ENCODE data around the gene MYH10. TPM values are rescaled to one million over a fixed set of nuclear protein-coding genes. Genes with fewer than 3 reads are reported as not detected.

MYH10 gene
- total and polyA plus RNA-seq, 9 of the 15 experiments (the other 6 are each of a cell fraction or from before 2014, with no cell fraction given) = 16.3 to 95.3 (median 39.7) TPM

DNA sequence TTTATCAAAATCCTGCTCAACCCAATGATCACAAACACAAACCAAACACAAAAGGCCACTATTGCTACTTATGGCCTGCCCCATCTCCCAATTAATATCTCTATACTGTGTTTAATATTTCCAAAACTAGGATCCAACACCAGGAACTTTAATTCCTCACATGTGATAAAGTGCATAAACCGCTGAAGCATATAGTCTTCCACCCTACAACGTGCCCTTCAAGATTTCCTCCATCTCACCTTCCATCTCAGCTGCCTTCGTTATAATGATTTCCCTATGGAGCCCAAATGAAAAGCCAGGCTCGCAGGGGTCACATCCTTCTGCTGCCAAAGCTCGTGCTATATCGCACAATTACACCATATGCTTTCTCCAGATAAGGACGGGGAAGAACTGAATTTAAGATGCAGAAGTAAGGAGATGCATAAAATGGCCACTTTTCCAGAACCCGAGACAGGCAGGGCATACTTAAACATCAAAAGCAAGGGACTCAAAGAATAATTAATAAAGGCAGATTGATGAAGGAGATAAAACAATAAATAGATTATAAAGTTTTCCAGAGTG, 1.8 kb downstream of the MYH10 start (continued):
- TF ChIP-seq, protein P1, sequence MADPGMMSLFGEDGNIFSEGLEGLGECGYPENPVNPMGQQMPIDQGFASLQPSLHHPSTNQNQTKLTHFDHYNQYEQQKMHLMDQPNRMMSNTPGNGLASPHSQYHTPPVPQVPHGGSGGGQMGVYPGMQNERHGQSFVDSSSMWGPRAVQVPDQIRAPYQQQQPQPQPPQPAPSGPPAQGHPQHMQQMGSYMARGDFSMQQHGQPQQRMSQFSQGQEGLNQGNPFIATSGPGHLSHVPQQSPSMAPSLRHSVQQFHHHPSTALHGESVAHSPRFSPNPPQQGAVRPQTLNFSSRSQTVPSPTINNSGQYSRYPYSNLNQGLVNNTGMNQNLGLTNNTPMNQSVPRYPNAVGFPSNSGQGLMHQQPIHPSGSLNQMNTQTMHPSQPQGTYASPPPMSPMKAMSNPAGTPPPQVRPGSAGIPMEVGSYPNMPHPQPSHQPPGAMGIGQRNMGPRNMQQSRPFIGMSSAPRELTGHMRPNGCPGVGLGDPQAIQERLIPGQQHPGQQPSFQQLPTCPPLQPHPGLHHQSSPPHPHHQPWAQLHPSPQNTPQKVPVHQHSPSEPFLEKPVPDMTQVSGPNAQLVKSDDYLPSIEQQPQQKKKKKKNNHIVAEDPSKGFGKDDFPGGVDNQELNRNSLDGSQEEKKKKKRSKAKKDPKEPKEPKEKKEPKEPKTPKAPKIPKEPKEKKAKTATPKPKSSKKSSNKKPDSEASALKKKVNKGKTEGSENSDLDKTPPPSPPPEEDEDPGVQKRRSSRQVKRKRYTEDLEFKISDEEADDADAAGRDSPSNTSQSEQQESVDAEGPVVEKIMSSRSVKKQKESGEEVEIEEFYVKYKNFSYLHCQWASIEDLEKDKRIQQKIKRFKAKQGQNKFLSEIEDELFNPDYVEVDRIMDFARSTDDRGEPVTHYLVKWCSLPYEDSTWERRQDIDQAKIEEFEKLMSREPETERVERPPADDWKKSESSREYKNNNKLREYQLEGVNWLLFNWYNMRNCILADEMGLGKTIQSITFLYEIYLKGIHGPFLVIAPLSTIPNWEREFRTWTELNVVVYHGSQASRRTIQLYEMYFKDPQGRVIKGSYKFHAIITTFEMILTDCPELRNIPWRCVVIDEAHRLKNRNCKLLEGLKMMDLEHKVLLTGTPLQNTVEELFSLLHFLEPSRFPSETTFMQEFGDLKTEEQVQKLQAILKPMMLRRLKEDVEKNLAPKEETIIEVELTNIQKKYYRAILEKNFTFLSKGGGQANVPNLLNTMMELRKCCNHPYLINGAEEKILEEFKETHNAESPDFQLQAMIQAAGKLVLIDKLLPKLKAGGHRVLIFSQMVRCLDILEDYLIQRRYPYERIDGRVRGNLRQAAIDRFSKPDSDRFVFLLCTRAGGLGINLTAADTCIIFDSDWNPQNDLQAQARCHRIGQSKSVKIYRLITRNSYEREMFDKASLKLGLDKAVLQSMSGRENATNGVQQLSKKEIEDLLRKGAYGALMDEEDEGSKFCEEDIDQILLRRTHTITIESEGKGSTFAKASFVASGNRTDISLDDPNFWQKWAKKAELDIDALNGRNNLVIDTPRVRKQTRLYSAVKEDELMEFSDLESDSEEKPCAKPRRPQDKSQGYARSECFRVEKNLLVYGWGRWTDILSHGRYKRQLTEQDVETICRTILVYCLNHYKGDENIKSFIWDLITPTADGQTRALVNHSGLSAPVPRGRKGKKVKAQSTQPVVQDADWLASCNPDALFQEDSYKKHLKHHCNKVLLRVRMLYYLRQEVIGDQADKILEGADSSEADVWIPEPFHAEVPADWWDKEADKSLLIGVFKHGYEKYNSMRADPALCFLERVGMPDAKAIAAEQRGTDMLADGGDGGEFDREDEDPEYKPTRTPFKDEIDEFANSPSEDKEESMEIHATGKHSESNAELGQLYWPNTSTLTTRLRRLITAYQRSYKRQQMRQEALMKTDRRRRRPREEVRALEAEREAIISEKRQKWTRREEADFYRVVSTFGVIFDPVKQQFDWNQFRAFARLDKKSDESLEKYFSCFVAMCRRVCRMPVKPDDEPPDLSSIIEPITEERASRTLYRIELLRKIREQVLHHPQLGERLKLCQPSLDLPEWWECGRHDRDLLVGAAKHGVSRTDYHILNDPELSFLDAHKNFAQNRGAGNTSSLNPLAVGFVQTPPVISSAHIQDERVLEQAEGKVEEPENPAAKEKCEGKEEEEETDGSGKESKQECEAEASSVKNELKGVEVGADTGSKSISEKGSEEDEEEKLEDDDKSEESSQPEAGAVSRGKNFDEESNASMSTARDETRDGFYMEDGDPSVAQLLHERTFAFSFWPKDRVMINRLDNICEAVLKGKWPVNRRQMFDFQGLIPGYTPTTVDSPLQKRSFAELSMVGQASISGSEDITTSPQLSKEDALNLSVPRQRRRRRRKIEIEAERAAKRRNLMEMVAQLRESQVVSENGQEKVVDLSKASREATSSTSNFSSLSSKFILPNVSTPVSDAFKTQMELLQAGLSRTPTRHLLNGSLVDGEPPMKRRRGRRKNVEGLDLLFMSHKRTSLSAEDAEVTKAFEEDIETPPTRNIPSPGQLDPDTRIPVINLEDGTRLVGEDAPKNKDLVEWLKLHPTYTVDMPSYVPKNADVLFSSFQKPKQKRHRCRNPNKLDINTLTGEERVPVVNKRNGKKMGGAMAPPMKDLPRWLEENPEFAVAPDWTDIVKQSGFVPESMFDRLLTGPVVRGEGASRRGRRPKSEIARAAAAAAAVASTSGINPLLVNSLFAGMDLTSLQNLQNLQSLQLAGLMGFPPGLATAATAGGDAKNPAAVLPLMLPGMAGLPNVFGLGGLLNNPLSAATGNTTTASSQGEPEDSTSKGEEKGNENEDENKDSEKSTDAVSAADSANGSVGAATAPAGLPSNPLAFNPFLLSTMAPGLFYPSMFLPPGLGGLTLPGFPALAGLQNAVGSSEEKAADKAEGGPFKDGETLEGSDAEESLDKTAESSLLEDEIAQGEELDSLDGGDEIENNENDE (IDR thresholded peaks at IDR 0.05; ENCODE audit: low read depth, low read length) = no peak
- TF ChIP-seq RCOR1 (IDR thresholded peaks at IDR 0.05; ENCODE audit: borderline replicate concordance in 1 of 2, low read depth in 2 of 2, low read length in 2 of 2) (peak in 1 of 2 experiments; percentile 72; a peak in 1 of 4 replicates), TBL1XR1 (IDR thresholded peaks at IDR 0.05; ENCODE audit: low read length in 2 of 2) (0 out of 4 replicates have a peak, but pooled peaks of 1 of the 2 experiments have one; percentile 28), FOXK1 (CRISPR knock-in tag; IDR thresholded peaks at IDR 0.05; ENCODE audit: borderline replicate concordance) (no peak), SMARCA4 (IDR thresholded peaks at IDR 0.05) (peak; percentile 74), TRIM24 (IDR thresholded peaks at IDR 0.05) (0 out of 4 replicates have a peak, but pooled peaks of 1 of the 2 experiments have one; percentile 16), KLF6 (CRISPR knock-in tag; IDR thresholded peaks at IDR 0.05; ENCODE audit: borderline replicate concordance) (no peak)

All from K562 (cell line).